ENCODE data around the gene GABBR2. TPM values are rescaled to one million over a fixed set of nuclear protein-coding genes. Genes with fewer than 3 reads are reported as not detected.

Gene GABBR2
- total and polyA plus RNA-seq, 9 of the 15 experiments (the other 6 are each of a cell fraction or from before 2014, with no cell fraction given), result 0.15 to 1.9 (median 0.32) TPM

GRCh38 chr9:98599566-98600216, 109.0 kb downstream of the GABBR2 start:
- in situ Hi-C loops (cut with MboI) (no loop called here), intact Hi-C loops (cut with micrococcal nuclease) (no loop called here)
- peaks cover 19 to 32% of the 10 kb centered on the region in 2 experiments for H3K27me3 ChIP-seq (ENCODE audit: control insufficient read depth in 2 of 2, insufficient read depth in 2 of 2, low read length in 2 of 2)
- H3K9me1 ChIP-seq (ENCODE audit: control insufficient read depth, insufficient read depth, low read length), result no peaks in the 10 kb centered on the region
- POLR2A ChIA-PET, result interaction anchor here (0.9 kb wide), 1 partner anchor 8 kb away, joined by 3 read pairs; no protein-coding TSS in a partner anchor
- no peak overlapping the region for H2AFZ ChIP-seq (ENCODE audit: low read depth, low read length)
- no peaks in the 10 kb centered on the region for H3K36me3 ChIP-seq (ENCODE audit: control insufficient read depth, insufficient read depth, low read length)
- H3K79me2 ChIP-seq (ENCODE audit: control insufficient read depth, insufficient read depth, low read length), result no peaks in the 10 kb centered on the region
- H4K20me1 ChIP-seq (replicated peaks; ENCODE audit: control insufficient read depth, insufficient read depth, low read length), result 0 out of 2 replicates have a peak, but pooled peaks cover under 1% of the 10 kb centered on the region
- H3K27ac ChIP-seq (ENCODE audit: extremely low read depth, low read depth, low read length), result no peak overlapping the region
- H3K4me1 ChIP-seq (replicated peaks in 1 of 2; ENCODE audit: control insufficient read depth in 2 of 2, insufficient read depth in 2 of 2, low read length in 2 of 2), result no peaks in the 10 kb centered on the region
- BruUV-seq (replicated peaks), result no TSS peak
- DNase-seq (ENCODE audit: extremely low read depth in 1 of 4, low spot score in 3 of 4) (no peak), FAIRE-seq (no peak), ATAC-seq (no peak)
- no peak overlapping the region for H3K4me3 ChIP-seq
- WGBS (ENCODE audit: insufficient coverage, low coverage, missing lambda C conversion rate), result 12% methylated on average over 8 of the region's 8 CpGs
- CTCF ChIA-PET (ENCODE audit: low intra/inter-chr PET ratio), result no interaction called here
- no peak overlapping the region for H3K9ac ChIP-seq (ENCODE audit: insufficient read depth in 1 of 2, low read depth in 2 of 2, low read length in 2 of 2)
- H3K9me3 ChIP-seq (replicated peaks; ENCODE audit: control insufficient read depth, insufficient read depth, low read depth, low read length), result no peaks in the 10 kb centered on the region
- H3K4me2 ChIP-seq (ENCODE audit: insufficient read depth, low read length), result no peak overlapping the region
- no peak for TF ChIP-seq HEY1 (CRISPR knock-in tag; IDR thresholded peaks at IDR 0.05; ENCODE audit: borderline replicate concordance)
- no peak for TF ChIP-seq MXI1 (IDR thresholded peaks at IDR 0.05; ENCODE audit: low read depth, low read length)
- no peak for TF ChIP-seq ZNF589 (CRISPR knock-in tag; IDR thresholded peaks at IDR 0.05; ENCODE audit: low read depth)
- TF ChIP-seq, protein P1, sequence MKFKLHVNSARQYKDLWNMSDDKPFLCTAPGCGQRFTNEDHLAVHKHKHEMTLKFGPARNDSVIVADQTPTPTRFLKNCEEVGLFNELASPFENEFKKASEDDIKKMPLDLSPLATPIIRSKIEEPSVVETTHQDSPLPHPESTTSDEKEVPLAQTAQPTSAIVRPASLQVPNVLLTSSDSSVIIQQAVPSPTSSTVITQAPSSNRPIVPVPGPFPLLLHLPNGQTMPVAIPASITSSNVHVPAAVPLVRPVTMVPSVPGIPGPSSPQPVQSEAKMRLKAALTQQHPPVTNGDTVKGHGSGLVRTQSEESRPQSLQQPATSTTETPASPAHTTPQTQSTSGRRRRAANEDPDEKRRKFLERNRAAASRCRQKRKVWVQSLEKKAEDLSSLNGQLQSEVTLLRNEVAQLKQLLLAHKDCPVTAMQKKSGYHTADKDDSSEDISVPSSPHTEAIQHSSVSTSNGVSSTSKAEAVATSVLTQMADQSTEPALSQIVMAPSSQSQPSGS (CRISPR knock-in tag; IDR thresholded peaks at IDR 0.05), result no peak
- TF ChIP-seq, protein P2, sequence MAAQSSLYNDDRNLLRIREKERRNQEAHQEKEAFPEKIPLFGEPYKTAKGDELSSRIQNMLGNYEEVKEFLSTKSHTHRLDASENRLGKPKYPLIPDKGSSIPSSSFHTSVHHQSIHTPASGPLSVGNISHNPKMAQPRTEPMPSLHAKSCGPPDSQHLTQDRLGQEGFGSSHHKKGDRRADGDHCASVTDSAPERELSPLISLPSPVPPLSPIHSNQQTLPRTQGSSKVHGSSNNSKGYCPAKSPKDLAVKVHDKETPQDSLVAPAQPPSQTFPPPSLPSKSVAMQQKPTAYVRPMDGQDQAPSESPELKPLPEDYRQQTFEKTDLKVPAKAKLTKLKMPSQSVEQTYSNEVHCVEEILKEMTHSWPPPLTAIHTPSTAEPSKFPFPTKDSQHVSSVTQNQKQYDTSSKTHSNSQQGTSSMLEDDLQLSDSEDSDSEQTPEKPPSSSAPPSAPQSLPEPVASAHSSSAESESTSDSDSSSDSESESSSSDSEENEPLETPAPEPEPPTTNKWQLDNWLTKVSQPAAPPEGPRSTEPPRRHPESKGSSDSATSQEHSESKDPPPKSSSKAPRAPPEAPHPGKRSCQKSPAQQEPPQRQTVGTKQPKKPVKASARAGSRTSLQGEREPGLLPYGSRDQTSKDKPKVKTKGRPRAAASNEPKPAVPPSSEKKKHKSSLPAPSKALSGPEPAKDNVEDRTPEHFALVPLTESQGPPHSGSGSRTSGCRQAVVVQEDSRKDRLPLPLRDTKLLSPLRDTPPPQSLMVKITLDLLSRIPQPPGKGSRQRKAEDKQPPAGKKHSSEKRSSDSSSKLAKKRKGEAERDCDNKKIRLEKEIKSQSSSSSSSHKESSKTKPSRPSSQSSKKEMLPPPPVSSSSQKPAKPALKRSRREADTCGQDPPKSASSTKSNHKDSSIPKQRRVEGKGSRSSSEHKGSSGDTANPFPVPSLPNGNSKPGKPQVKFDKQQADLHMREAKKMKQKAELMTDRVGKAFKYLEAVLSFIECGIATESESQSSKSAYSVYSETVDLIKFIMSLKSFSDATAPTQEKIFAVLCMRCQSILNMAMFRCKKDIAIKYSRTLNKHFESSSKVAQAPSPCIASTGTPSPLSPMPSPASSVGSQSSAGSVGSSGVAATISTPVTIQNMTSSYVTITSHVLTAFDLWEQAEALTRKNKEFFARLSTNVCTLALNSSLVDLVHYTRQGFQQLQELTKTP (IDR thresholded peaks at IDR 0.05; ENCODE audit: low read depth in 1 of 2, partially characterized antibody in 2 of 2), result no peak
- TF ChIP-seq POLR2H (tag; IDR thresholded peaks at IDR 0.05; ENCODE audit: low read depth), result no peak
- TF ChIP-seq, protein P3, sequence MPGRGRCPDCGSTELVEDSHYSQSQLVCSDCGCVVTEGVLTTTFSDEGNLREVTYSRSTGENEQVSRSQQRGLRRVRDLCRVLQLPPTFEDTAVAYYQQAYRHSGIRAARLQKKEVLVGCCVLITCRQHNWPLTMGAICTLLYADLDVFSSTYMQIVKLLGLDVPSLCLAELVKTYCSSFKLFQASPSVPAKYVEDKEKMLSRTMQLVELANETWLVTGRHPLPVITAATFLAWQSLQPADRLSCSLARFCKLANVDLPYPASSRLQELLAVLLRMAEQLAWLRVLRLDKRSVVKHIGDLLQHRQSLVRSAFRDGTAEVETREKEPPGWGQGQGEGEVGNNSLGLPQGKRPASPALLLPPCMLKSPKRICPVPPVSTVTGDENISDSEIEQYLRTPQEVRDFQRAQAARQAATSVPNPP (IDR thresholded peaks at IDR 0.05; ENCODE audit: borderline replicate concordance, insufficient read depth, insufficient read length), result no peak
- TF ChIP-seq PBX2 (CRISPR knock-in tag; IDR thresholded peaks at IDR 0.05; ENCODE audit: low read depth), result no peak
- TF ChIP-seq PBX2 (tag; conservative IDR thresholded peaks at IDR 0.05; ENCODE audit: low read depth), result no peak
- TF ChIP-seq ESRRA (IDR thresholded peaks at IDR 0.05; ENCODE audit: borderline replicate concordance, low read depth), result no peak
- no peak for TF ChIP-seq XRCC5 (IDR thresholded peaks at IDR 0.05; ENCODE audit: low read depth, low read length)
- TF ChIP-seq HIVEP1 (CRISPR knock-in tag; IDR thresholded peaks at IDR 0.05), result no peak

Data from K562 (cell line).